ENCODE measurements around the gene ADORA3.

The ADORA3 gene

GRCh38 chr1:111450185-111450584 is 53.2 kb downstream of the ADORA3 start:
- in situ Hi-C loops (cut with MboI; ENCODE audit: low sequenced_read_pairs) = no loop called here

- in situ Hi-C loops (cut with MboI; ENCODE audit: low sequenced_read_pairs) = no loop called here
Observed at GRCh38 chr1:111449703-111450017, 53.8 kb downstream of the ADORA3 start.
